OCI-LY7 (cell line): ENCODE results near the gene SSU72. TPM values are rescaled to one million over a fixed set of nuclear protein-coding genes. Genes with fewer than 3 reads are reported as not detected.
"Not testable (repeated sequence)": the region's sequence is repeated elsewhere in the genome, so short reads cannot be mapped to it uniquely, and the experiment has no call there.

ENCODE experiments used
- BruUV-seq: library from RNA; stranded (reverse); fragments of 400-500 nt; replicated peaks from 2 replicates; lab custom pipeline; 2021; lab: Mats Ljungman, UMichigan
- CTCF ChIA-PET: fragments of 300-600 bp; sonication (Branson Sonifier 250); formaldehyde crosslinking; loops from one replicate; lab custom pipeline; 2022; ENCODE audit warnings: antibody characterized with exemption; ENCODE audit not compliant: unreplicated experiment; lab: Charles Lee
- POLR2A ChIA-PET: fragments of 300-600 bp; sonication (Branson Sonifier 250); formaldehyde crosslinking; loops from one replicate; lab custom pipeline; 2022; ENCODE audit warnings: antibody characterized with exemption; lab: Charles Lee
- DNase-seq: peaks from one replicate; pipeline ENCODE4 v3.0.0-alpha.2; 2015; ENCODE audit warnings: low spot score
- H2AFZ ChIP-seq: fragments of 200-600 bp; sonication (generic), shearing (Covaris generic); 2 replicates; pipeline ENCODE4 v1.6.1; 2014; ENCODE audit warnings: mild to moderate bottlenecking, antibody characterized with exemption, low read length, moderate library complexity
- H3K27ac ChIP-seq: fragments of 200-600 bp; sonication (generic); 2 replicates; pipeline ENCODE4 v1.5.1; 2014; ENCODE audit warnings: mixed run types, low read depth, mild to moderate bottlenecking, moderate library complexity, low read length, inconsistent platforms; ENCODE audit not compliant: poor library complexity, severe bottlenecking
- H3K36me3 ChIP-seq: fragments of 200-600 bp; sonication (generic); 2 replicates; pipeline ENCODE4 v1.6.1; 2014; ENCODE audit warnings: mild to moderate bottlenecking, antibody characterized with exemption, low read length, moderate library complexity, mixed read lengths; ENCODE audit not compliant: insufficient read depth
- H3K4me1 ChIP-seq: fragments of 200-600 bp; sonication (generic); 2 replicates; pipeline ENCODE4 v1.5.1; 2014; ENCODE audit warnings: mild to moderate bottlenecking, low read length; ENCODE audit not compliant: insufficient read depth, poor library complexity, severe bottlenecking
- H3K4me2 ChIP-seq: fragments of 200-600 bp; sonication (generic); 2 replicates; pipeline ENCODE4 v1.6.1; 2014; ENCODE audit warnings: mild to moderate bottlenecking, low read length
- H3K4me3 ChIP-seq: fragments of 200-600 bp; sonication (generic); 2 replicates; pipeline ENCODE4 v1.5.1; 2014; ENCODE audit warnings: mild to moderate bottlenecking, low read depth, low read length; ENCODE audit not compliant: poor library complexity, severe bottlenecking
- H3K79me2 ChIP-seq: fragments of 200-600 bp; sonication (generic); 2 replicates; pipeline ENCODE4 v1.6.1; 2016; ENCODE audit warnings: low read depth, mild to moderate bottlenecking, low read length, moderate library complexity, mixed read lengths; ENCODE audit not compliant: insufficient read depth
- H3K9me2 ChIP-seq: fragments of 200-600 bp; sonication (generic); 2 replicates; pipeline ENCODE4 v1.6.1; 2016; ENCODE audit warnings: mild to moderate bottlenecking, low read length, mixed read lengths; ENCODE audit not compliant: insufficient read depth
- H3K9me3 ChIP-seq: fragments of 200-600 bp; sonication (generic); 2 replicates; pipeline ENCODE4 v1.6.1; 2014; ENCODE audit warnings: mild to moderate bottlenecking, mixed run types, low read length, mixed read lengths
- H4K20me1 ChIP-seq: fragments of 200-600 bp; sonication (generic); 2 replicates; pipeline ENCODE4 v1.6.1; 2014; ENCODE audit warnings: mild to moderate bottlenecking, antibody characterized with exemption, low read length, moderate library complexity, mixed read lengths; ENCODE audit not compliant: insufficient read depth
- CTCF ChIP-seq: fragments of 200-600 bp; sonication (generic); conservative IDR thresholded peaks from 2 replicates; pipeline ENCODE4 v1.5.1; 2014; ENCODE audit warnings: mild to moderate bottlenecking, antibody characterized with exemption, low read length, moderate library complexity, mixed read lengths
- intact Hi-C: fragments of 100-400 bp; cut with micrococcal nuclease; formaldehyde crosslinking; loops from one replicate; pipeline ENCODE4 v1.10.0; 2022; ENCODE audit not compliant: unreplicated experiment
- total RNA-seq, 2 experiments: library from RNA; depleted of rRNA in 1 of 2; stranded (reverse); fragments of >200 nt in 1 of 2; shearing (Covaris generic) in 1 of 2; gene quantifications; 2 replicates each; pipeline ENCODE4 v1.2.3, GENCODE V29; 2014 to 2022

The SSU72 gene
- total RNA-seq, 2 experiments from 2014 or later = 97.7 to 149 TPM

DNA sequence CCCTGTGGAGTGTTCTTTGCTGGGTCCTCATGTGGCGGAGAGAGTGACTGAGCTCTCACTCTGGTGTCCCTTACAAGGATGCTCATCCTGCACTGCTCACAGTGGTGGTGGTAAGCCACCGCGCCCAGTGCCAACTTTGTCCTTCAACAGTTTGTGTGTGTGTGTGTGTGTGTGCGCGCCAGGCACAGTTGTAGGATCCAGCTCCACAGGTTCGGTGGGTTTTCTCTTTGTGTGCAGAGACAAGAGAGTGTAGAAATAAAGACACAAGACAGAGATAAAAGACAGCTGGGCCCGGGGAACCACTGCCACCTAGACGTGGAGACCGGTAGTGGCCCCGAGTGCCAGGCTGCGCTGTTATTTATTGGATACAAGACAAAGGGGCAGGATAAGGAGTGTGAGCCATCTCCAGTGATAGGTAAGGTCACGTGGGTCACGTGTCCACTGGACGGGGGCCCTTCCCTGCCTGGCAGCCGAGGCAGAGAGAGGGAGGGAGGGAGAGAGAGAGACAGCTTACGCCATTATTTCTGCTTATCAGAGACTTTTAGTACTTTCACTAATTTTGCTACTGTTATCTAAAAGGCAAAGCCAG lies 69.8 kb downstream of the SSU72 start:
- not testable (repeated sequence) for H3K79me2 ChIP-seq, H3K4me3 ChIP-seq, H2AFZ ChIP-seq, H3K9me3 ChIP-seq, H3K9me2 ChIP-seq, BruUV-seq, H4K20me1 ChIP-seq, H3K36me3 ChIP-seq
- Histone ChIP-seq H3K27ac (peak overlapping the region; percentile 64), H3K4me1 (peaks cover 13% of the 10 kb centered on the region), H3K4me2 (peak overlapping the region; percentile 5)
- ChIA-PET CTCF (interaction anchor here (0.8 kb wide), 1 partner anchor 55 kb away, joined by 3 read pairs; no protein-coding TSS in a partner anchor), POLR2A (interaction anchor here (0.8 kb wide), 1 partner anchor 104 kb away, joined by 3 read pairs; no protein-coding TSS in a partner anchor)
- peak; percentile 73 for TF ChIP-seq CTCF
- peak; percentile 69 for DNase-seq
- intact Hi-C loops = loop anchor here (5.0 kb wide), 1 partner anchor 63 kb away; no protein-coding TSS in a partner anchor

DNA sequence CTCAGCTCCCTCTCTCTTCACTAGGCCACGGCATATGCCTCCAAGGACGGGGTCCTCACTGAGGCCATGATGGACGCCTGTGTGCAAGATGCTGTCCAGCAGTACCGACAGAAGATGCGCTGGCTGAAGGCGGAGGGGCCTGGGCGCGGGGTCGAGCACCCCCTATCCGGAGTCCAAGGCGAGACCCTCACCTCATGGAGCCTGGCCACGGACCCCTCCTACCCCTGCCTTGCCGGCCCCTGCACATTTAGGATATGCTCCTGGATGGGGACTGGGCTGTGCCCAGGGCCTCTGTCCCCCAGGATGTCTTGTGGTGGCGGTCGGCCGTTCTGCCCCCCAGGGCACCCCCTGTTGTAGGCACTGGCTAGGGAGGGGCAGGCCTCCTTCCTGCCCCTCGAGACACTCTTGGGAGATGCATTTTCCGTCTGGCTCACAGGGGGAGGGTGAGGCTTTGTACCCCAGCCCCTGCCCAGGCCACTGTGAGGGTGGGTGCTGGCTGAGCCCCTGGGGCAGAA lies 79.1 kb downstream of the SSU72 start:
- H3K9me2 ChIP-seq, intact Hi-C loops, CTCF ChIA-PET, H3K4me3 ChIP-seq, H3K4me2 ChIP-seq, H2AFZ ChIP-seq, POLR2A ChIA-PET, BruUV-seq, DNase-seq, H3K4me1 ChIP-seq, H3K79me2 ChIP-seq, H3K27ac ChIP-seq, H4K20me1 ChIP-seq, H3K9me3 ChIP-seq: not testable (repeated sequence)
- H3K36me3 ChIP-seq = peaks cover 47% of the 10 kb centered on the region

- H3K27ac ChIP-seq, H4K20me1 ChIP-seq, H3K4me2 ChIP-seq, H2AFZ ChIP-seq, H3K79me2 ChIP-seq, BruUV-seq, intact Hi-C loops, H3K4me1 ChIP-seq, DNase-seq, H3K9me2 ChIP-seq, CTCF ChIA-PET, H3K9me3 ChIP-seq, H3K4me3 ChIP-seq, POLR2A ChIA-PET: not testable (repeated sequence)
- peaks cover 59% of the 10 kb centered on the region for H3K36me3 ChIP-seq
These were observed 80.4 kb downstream of the SSU72 start for GRCh38 chr1:1494311-1494710.

Other genes starting within 250 kb of the SSU72 start
- gene TAS1R3, start 243.6 kb downstream of the SSU72 start, total RNA-seq (2014; rRNA removed; shearing (Covaris generic)) = 0.41 and 1.1 TPM in 2 replicates
- 0.99 and 1.2 TPM in 2 replicates for gene TAS1R3, start 243.6 kb downstream of the SSU72 start, total RNA-seq (2022)
- gene DVL1, start 225.4 kb downstream of the SSU72 start, total RNA-seq (2014; rRNA removed; shearing (Covaris generic)) = 41.7 and 47.1 TPM in 2 replicates
- gene DVL1, start 225.4 kb downstream of the SSU72 start, total RNA-seq (2022) = 27.8 and 30.7 TPM in 2 replicates
- not detected in 2 replicates for gene MXRA8, start 216.3 kb downstream of the SSU72 start, total RNA-seq (2014; rRNA removed; shearing (Covaris generic))
- gene MXRA8, start 216.3 kb downstream of the SSU72 start, total RNA-seq (2022) = not detected in 2 replicates
- gene AURKAIP1, start 199.7 kb downstream of the SSU72 start, total RNA-seq (2014; rRNA removed; shearing (Covaris generic)) = 156 and 163 TPM in 2 replicates
- 145 and 172 TPM in 2 replicates for gene AURKAIP1, start 199.7 kb downstream of the SSU72 start, total RNA-seq (2022)
- gene CCNL2, start 175.5 kb downstream of the SSU72 start, total RNA-seq (2014; rRNA removed; shearing (Covaris generic)) = 297 and 307 TPM in 2 replicates
- 213 and 238 TPM in 2 replicates for gene CCNL2, start 175.5 kb downstream of the SSU72 start, total RNA-seq (2022)
- 165 and 196 TPM in 2 replicates for gene MRPL20, start 167.6 kb downstream of the SSU72 start, total RNA-seq (2014; rRNA removed; shearing (Covaris generic))
- gene MRPL20, start 167.6 kb downstream of the SSU72 start, total RNA-seq (2022) = 116 and 143 TPM in 2 replicates
- gene ANKRD65, start 153.6 kb downstream of the SSU72 start, total RNA-seq (2014; rRNA removed; shearing (Covaris generic)) = not detected in 2 replicates
- not detected in 2 replicates for gene ANKRD65, start 153.6 kb downstream of the SSU72 start, total RNA-seq (2022)
- gene VWA1, start 139.2 kb downstream of the SSU72 start, total RNA-seq (2014; rRNA removed; shearing (Covaris generic)) = not detected in 2 replicates
- not detected in 2 replicates for gene VWA1, start 139.2 kb downstream of the SSU72 start, total RNA-seq (2022)
- gene ATAD3C, start 125.2 kb downstream of the SSU72 start, total RNA-seq (2014; rRNA removed; shearing (Covaris generic)) = 1.6 TPM in 1 of 2 replicates, not detected in the other
- gene ATAD3C, start 125.2 kb downstream of the SSU72 start, total RNA-seq (2022) = 2.1 and 3.0 TPM in 2 replicates
- gene ATAD3B, start 103.1 kb downstream of the SSU72 start, total RNA-seq (2014; rRNA removed; shearing (Covaris generic)) = 43.8 and 54.9 TPM in 2 replicates
- 54.3 and 62.4 TPM in 2 replicates for gene ATAD3B, start 103.1 kb downstream of the SSU72 start, total RNA-seq (2022)
- 79.9 and 81.9 TPM in 2 replicates for gene ATAD3A, start 62.7 kb downstream of the SSU72 start, total RNA-seq (2014; rRNA removed; shearing (Covaris generic))
- gene ATAD3A, start 62.7 kb downstream of the SSU72 start, total RNA-seq (2022) = 83.3 and 88.6 TPM in 2 replicates
- gene TMEM240, start 34.2 kb downstream of the SSU72 start, total RNA-seq (2014; rRNA removed; shearing (Covaris generic)) = 0.64 and 0.76 TPM in 2 replicates
- 2.1 and 2.7 TPM in 2 replicates for gene TMEM240, start 34.2 kb downstream of the SSU72 start, total RNA-seq (2022)
- gene FNDC10, start 25.3 kb upstream of the SSU72 start, total RNA-seq (2014; rRNA removed; shearing (Covaris generic)) = 2.7 and 3.1 TPM in 2 replicates
- gene FNDC10, start 25.3 kb upstream of the SSU72 start, total RNA-seq (2022) = 1.3 and 2.7 TPM in 2 replicates
- gene MIB2, start 40.6 kb upstream of the SSU72 start, total RNA-seq (2014; rRNA removed; shearing (Covaris generic)) = 46.4 and 64.9 TPM in 2 replicates
- 54.0 and 55.3 TPM in 2 replicates for gene MIB2, start 40.6 kb upstream of the SSU72 start, total RNA-seq (2022)
- 1.3 and 2.2 TPM in 2 replicates for gene MMP23B, start 57.3 kb upstream of the SSU72 start, total RNA-seq (2014; rRNA removed; shearing (Covaris generic))
- 7.6 and 8.7 TPM in 2 replicates for gene MMP23B, start 57.3 kb upstream of the SSU72 start, total RNA-seq (2022)
- 21.6 and 24.0 TPM in 2 replicates for gene CDK11B, start 84.1 kb upstream of the SSU72 start, total RNA-seq (2014; rRNA removed; shearing (Covaris generic))
- gene CDK11B, start 84.1 kb upstream of the SSU72 start, total RNA-seq (2022) = 44.2 and 51.5 TPM in 2 replicates
- 24.2 and 26.6 TPM in 2 replicates for gene SLC35E2B, start 117.9 kb upstream of the SSU72 start, total RNA-seq (2014; rRNA removed; shearing (Covaris generic))
- gene SLC35E2B, start 117.9 kb upstream of the SSU72 start, total RNA-seq (2022) = 58.9 and 61.2 TPM in 2 replicates
- gene CDK11A, start 149.5 kb upstream of the SSU72 start, total RNA-seq (2014; rRNA removed; shearing (Covaris generic)) = 50.9 and 66.1 TPM in 2 replicates
- gene CDK11A, start 149.5 kb upstream of the SSU72 start, total RNA-seq (2022) = 90.5 and 92.1 TPM in 2 replicates
- gene NADK, start 203.6 kb upstream of the SSU72 start, total RNA-seq (2014; rRNA removed; shearing (Covaris generic)) = 144 and 156 TPM in 2 replicates
- gene NADK, start 203.6 kb upstream of the SSU72 start, total RNA-seq (2022) = 173 and 184 TPM in 2 replicates